Measurements from ENCODE around the gene ABCE1. TPM values are rescaled to one million over a fixed set of nuclear protein-coding genes. Genes with fewer than 3 reads are reported as not detected.

ABCE1 gene
- total RNA-seq, 2 experiments from 2014 or later = 64.7 to 97.4 TPM

GRCh38 chr4:145168581-145169187, 70.6 kb downstream of the ABCE1 start:
- H3K36me3 Mint-ChIP-seq = peaks cover 45% of the 10 kb centered on the region
- no peak overlapping the region for H3K4me3 Mint-ChIP-seq
- H3K27ac Mint-ChIP-seq = no peak overlapping the region
- CTCF ChIA-PET = no interaction called here
- H3K27me3 Mint-ChIP-seq = no peaks in the 10 kb centered on the region
- DNase-seq = no peak
- H3K4me1 Mint-ChIP-seq = peaks cover 35% of the 10 kb centered on the region
- no peak for ATAC-seq
- no peaks in the 10 kb centered on the region for H3K9me3 Mint-ChIP-seq (ENCODE audit: low read depth)

GRCh38 chr4:145170223-145170622, 72.1 kb downstream of the ABCE1 start:
- DNase-seq (no peak), ATAC-seq (no peak)
- Mint-ChIP-seq H3K27ac (peak overlapping the region; percentile 24), H3K36me3 (peaks cover 55% of the 10 kb centered on the region), H3K4me3 (no peak overlapping the region), H3K4me1 (peaks cover 46% of the 10 kb centered on the region), H3K9me3 (ENCODE audit: low read depth) (no peaks in the 10 kb centered on the region), H3K27me3 (no peaks in the 10 kb centered on the region)
- CTCF ChIA-PET = interaction anchor here (0.6 to 0.7 kb wide), 2 partner anchors 8 to 442 kb away, joined by 3 read pairs; no protein-coding TSS in a partner anchor

DNA sequence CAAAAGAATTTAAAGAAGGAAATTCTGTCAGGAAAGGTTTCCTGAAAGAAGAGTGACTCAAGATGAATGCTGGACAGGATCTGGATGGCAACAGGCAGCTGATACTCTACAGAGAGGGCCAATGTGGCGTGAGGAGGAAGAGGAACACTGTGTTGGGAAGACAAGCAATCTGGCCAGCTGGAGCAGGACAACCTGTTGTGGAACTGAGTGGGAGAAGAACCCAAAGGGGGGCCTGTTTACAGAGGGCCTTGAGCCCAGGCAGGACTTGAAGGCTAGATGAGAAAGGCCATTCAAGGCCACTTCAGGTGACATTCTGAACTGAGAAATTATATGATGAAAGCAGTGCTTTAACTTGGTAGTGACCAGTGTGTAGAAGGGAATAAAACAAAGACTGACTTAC, 73.8 kb downstream of the ABCE1 start:
- CTCF ChIA-PET = no interaction called here
- Mint-ChIP-seq H3K36me3 (peaks cover 51% of the 10 kb centered on the region), H3K4me1 (peaks cover 46% of the 10 kb centered on the region), H3K4me3 (no peak overlapping the region), H3K27me3 (no peaks in the 10 kb centered on the region), H3K9me3 (ENCODE audit: low read depth) (no peaks in the 10 kb centered on the region), H3K27ac (peak overlapping the region; percentile 31)
- DNase-seq = no peak
- ATAC-seq = no peak

GRCh38 chr4:145176641-145177432, 78.7 kb downstream of the ABCE1 start:
- peak overlapping the region; percentile 93 for H3K4me3 Mint-ChIP-seq
- H3K9me3 Mint-ChIP-seq (ENCODE audit: low read depth) = no peaks in the 10 kb centered on the region
- DNase-seq (no peak), ATAC-seq (no peak)
- peaks cover 38% of the 10 kb centered on the region for H3K36me3 Mint-ChIP-seq
- H3K27me3 Mint-ChIP-seq = no peaks in the 10 kb centered on the region
- peaks cover 41% of the 10 kb centered on the region for H3K4me1 Mint-ChIP-seq
- H3K27ac Mint-ChIP-seq = peak overlapping the region; percentile 97
- CTCF ChIA-PET = interaction anchor here (0.7 to 3.7 kb wide), 6 partner anchors 15 to 101 kb away, joined by 3 to 17 read pairs (median 3); partner anchors contain the start of genes ABCE1 and ANAPC10

DNA sequence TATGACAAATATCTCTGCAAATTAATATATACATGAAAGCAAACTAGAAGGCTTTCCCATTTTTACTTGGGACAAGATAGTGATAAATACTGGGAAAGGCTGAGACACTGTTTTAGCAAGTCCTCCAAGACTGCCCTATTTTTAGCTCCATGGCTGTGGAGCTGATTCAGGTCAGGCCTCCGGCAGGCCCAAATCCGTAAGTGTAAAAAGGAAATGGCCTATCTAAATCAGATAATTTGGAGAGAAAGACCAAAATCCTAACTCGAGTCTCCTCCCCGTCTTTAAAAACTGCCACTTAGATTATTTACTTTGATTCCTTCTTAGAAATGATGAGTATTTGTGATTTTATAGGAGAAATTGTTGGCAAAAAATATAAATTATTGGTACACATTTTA, 79.4 kb downstream of the ABCE1 start:
- Mint-ChIP-seq H3K9me3 (ENCODE audit: low read depth) (no peaks in the 10 kb centered on the region), H3K27me3 (no peaks in the 10 kb centered on the region), H3K27ac (peak overlapping the region; percentile 97), H3K36me3 (peaks cover 35% of the 10 kb centered on the region), H3K4me1 (peaks cover 43% of the 10 kb centered on the region), H3K4me3 (peak overlapping the region; percentile 93)
- DNase-seq (no peak), ATAC-seq (no peak)
- CTCF ChIA-PET = interaction anchor here (0.6 to 3.7 kb wide), 6 partner anchors 15 to 79 kb away, joined by 3 to 17 read pairs (median 3); partner anchors contain the start of genes ABCE1 and ANAPC10

DNA sequence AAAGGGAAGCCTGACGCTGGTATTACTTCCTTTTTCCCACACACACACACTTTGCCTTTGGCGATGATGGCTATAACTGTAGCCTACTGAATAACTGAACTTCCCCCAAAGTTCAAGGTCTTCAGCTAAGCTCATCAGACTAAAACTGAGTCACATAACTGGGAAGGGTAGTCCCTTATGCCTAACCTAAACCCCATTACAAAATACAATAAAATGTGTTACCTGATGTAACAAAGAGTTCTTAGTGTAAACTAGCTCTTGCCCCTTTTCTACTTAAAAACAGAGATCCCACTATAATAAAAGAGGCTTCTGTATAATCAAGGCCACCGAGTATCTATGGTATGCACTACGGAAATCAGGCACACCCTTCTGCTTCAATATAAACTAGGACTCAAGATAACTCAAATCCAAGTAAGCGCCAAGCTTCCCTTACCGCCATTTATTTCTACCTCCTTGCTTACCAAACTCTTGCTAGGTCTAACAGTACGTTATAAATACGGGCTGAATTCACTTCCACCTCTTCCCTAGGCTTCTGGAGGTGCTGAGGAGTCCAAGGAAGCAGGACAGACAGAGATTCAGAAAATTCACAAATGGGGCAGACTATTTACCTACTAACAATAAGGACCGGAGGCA, 79.9 kb downstream of the ABCE1 start:
- Mint-ChIP-seq H3K4me3 (peak overlapping the region; percentile 93), H3K36me3 (peaks cover 31% of the 10 kb centered on the region), H3K4me1 (peaks cover 41% of the 10 kb centered on the region), H3K27me3 (no peaks in the 10 kb centered on the region), H3K9me3 (ENCODE audit: low read depth) (no peaks in the 10 kb centered on the region), H3K27ac (peak overlapping the region; percentile 97)
- CTCF ChIA-PET = interaction anchor here (0.6 to 3.7 kb wide), 4 partner anchors 59 to 79 kb away, joined by 3 to 17 read pairs (median 3); partner anchors contain the start of genes ABCE1 and ANAPC10
- ATAC-seq = no peak
- no peak for DNase-seq

GRCh38 chr4:145178740-145179280, 80.7 kb downstream of the ABCE1 start:
- ATAC-seq = no peak
- DNase-seq = peak; percentile 53
- Mint-ChIP-seq H3K4me1 (peaks cover 40% of the 10 kb centered on the region), H3K27ac (peak overlapping the region; percentile 97), H3K9me3 (ENCODE audit: low read depth) (no peaks in the 10 kb centered on the region), H3K36me3 (peaks cover 27% of the 10 kb centered on the region), H3K4me3 (peak overlapping the region; percentile 93), H3K27me3 (no peaks in the 10 kb centered on the region)
- CTCF ChIA-PET = interaction anchor here (0.5 to 3.7 kb wide), 6 partner anchors 46 to 378 kb away, joined by 3 to 17 read pairs (median 3); partner anchors contain the start of genes ABCE1 and ANAPC10

Other genes with a start within 250 kb of the ABCE1 start
- gene ANAPC10, start 115 bp upstream of the ABCE1 start, total RNA-seq = 10 to 100 TPM; 26.2 to 28.5 TPM
- 10 to 100 TPM; 48.9 to 57.8 TPM for gene OTUD4, start 82.3 kb downstream of the ABCE1 start, total RNA-seq

Measured in activated CD8-positive, alpha-beta memory T cell treated with anti-CD3 and anti-CD28 coated beads, Interleukin-2, amount 10 ng/mL, durations not matched to agents 7 days and 5 days (primary cell).